GM18517 (cell line): ENCODE measurements around the gene GSC2.

Experiments
- ATAC-seq: cut with Tn5 transposase; IDR thresholded peaks from one replicate; pipeline ENCODE4 v1.9.1; 2021; ENCODE audit warnings: mild to moderate bottlenecking, moderate library complexity; ENCODE audit not compliant: unreplicated experiment

GSC2 gene

DNA sequence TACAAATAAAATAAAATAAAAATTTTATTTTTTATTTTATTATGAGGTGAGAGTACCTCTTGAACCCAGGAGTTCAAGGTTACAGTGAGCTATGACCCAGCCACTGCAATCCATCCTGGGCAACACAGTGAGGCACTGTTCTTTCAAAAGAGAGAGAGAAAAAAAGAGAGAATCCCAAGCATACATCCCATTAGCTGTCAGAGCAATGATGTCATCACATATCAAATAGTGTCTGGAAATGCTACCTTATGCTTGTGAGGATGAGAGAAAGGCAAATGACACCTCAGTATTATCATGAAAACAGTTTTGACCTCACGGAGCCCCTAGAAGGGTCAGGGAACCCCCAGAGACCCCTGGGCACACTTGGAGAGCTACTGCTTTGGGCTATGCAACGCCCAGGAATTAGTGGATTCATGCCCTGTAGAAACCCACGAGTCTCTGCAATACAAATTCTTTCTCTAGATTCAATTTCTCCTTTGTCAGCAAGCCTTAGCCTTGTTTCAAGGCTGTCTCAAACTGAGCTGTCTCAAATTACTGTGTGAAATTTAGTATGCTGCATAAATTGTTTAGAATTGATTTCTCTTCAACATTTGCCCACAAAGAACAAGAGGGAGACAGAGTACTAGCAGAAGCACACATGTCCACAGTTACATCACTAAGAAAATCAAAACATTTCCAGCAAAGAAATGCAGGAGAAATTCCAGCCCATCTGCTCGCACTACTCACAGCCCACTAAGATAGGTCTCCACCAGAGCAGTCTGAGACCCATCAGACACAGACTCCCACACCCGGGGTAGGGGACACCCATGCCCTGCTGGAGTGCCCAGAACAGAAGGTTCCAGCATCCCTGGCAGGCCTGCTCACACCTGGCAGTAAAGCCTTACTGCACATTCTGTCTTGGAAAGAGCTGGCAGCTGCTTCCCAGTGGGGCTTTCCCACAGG is 45.9 kb downstream of the GSC2 start:
- ATAC-seq, result no peak

DNA sequence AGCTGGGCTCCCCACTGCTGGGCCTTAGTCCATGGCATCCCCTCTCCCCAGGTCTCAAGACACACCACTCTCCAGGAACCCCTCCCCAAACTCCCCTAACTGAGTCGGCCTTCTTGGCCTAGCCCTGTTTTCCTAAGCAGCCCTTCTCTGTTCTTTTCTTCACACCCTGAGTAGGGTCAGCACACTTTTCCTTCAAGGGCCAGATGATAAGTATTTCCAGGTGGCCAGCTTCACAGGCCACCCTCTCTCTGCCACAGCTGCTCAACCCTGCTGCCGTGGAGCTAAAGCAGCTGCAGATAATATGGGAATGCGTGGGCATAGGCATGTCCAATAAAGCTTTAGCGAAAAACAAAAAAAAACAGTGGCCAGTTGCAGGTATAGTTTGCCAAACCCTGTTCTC is 51.9 kb downstream of the GSC2 start:
- ATAC-seq, result no peak

GRCh38 chr22:19097518-19097917 is 52.6 kb downstream of the GSC2 start:
- no peak for ATAC-seq
